GM12872 (cell line): ENCODE results near the gene GUCA2A.

Experiments used
- TF ChIP-seq, protein P1 (sequence below): IDR thresholded peaks from 3 replicates; pipeline ENCODE4 v1.5.1; 2011; ENCODE audit warnings: low read depth, mild to moderate bottlenecking, low read length, moderate library complexity; ENCODE audit not compliant: insufficient read depth

GUCA2A gene

DNA sequence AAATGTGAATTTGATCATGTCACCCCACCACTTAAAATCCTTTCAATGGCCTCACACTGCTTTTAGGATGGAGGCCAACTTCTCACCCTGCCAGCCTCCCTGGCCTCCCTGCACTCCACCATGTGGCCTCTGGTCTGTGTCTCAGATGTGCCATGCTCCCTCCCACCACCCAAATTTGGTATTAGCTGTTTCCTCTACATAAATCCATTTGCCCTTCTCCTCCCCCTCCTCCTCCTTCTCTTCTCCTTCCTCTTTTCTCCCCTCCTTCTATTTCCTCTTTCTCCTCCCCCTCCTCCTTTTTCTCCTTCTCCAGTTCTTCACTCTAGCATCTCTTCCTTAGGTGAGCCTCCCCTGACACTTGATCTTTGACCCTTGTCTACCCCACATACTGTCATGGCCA, 28.1 kb downstream of the GUCA2A start:
- TF ChIP-seq, protein P1, sequence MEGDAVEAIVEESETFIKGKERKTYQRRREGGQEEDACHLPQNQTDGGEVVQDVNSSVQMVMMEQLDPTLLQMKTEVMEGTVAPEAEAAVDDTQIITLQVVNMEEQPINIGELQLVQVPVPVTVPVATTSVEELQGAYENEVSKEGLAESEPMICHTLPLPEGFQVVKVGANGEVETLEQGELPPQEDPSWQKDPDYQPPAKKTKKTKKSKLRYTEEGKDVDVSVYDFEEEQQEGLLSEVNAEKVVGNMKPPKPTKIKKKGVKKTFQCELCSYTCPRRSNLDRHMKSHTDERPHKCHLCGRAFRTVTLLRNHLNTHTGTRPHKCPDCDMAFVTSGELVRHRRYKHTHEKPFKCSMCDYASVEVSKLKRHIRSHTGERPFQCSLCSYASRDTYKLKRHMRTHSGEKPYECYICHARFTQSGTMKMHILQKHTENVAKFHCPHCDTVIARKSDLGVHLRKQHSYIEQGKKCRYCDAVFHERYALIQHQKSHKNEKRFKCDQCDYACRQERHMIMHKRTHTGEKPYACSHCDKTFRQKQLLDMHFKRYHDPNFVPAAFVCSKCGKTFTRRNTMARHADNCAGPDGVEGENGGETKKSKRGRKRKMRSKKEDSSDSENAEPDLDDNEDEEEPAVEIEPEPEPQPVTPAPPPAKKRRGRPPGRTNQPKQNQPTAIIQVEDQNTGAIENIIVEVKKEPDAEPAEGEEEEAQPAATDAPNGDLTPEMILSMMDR, result no peak

DNA sequence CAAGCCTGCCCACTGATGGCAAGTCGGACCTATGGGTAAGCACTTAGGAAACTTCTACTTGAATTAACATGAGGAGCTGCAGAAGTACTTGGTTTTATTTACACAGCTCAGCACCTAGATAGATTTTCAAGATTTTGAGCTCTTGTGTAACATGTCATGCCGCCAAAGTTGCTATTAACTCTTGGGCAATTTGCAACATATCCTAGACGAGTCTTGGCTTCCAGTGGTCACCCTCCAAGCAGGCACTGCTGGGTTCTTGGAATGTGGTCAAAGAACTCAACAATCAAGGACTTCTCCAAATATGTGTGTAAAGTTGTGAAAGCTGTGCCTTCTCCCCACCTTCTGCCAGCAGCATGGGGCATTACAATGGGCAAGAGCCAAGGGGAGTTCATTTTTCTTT, 29.1 kb downstream of the GUCA2A start:
- TF ChIP-seq, protein P1, result no peak

DNA sequence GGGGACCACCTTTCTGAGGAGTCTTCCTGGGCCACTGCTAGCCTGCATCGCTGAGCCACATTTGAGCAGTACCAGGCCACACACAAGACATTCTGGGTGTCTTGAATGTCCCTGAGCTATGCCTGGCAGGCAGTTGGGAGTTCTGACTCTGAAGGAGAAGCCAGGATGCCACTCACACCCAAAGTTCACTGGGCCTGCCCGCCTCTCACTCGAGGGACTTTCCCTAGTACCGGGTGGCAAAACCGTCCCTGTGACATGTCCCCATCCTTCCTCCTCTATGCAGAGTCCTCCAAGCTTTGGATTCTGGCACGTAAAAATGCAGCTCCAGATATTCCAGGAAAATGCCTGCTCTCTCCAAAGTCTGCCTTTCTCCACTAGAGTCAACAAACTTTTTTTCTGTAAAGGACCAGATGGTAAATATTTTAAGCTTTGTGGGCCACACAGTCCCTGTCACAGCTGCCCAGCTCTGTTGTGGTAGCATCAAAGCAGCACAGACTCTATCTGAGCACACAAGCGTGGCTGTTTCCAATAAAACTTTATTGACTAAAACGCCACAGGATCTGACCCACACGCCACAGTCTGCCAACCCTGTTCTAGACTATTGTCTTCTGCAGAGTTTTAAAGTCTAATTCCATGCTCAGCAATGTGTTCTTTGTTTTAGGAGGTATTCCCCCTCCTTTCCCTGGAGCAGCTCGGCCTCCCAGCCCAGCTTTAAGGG, 30.6 kb downstream of the GUCA2A start:
- TF ChIP-seq, protein P1, result no peak

DNA sequence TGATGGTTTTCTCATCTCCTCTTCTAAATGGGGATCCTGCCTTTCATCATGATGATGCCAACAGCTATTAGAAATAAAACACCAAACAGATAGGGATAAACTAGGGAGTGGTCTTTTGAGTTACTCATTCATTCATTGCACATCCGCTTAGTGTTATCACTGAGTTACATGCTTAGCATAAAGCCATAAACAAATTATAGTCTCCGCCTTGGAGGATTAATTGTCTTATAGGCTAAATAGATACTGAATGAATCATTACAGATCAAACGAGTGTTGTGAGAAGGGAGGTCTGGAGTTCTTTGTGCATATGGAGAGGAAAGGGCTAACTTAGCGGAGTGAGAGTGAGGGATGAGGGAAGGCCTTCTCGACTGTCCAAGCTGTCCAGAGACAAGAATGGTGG, 31.2 kb downstream of the GUCA2A start:
- TF ChIP-seq, protein P1, result no peak

DNA sequence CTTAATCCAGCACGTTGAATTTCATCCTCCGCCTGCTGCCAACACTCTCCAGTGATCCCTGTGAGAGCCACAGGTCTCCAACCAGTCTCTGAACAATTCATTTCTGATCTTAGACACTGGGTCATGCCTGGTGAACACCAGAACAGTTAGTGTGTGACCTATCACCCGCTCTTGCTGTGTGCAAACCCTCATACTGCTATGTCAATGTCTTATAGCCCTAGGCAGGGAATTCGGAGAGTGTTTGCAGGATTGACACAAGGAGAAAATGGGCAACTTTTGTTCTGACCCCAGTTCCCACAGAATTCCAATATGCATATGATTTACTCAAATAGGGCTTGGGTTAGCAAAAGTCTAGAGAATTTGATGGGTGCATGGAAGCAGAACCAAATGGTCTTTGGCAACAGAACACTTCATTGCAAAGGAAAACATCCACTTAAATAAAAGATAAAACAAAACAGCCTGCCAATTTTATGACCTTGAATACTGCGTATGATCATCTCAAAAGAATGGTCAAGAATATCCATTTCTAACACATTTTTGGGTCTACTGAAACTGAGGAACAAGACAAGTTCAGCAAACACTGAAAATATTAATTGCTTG, 34.4 kb downstream of the GUCA2A start:
- TF ChIP-seq, protein P1, result no peak

DNA sequence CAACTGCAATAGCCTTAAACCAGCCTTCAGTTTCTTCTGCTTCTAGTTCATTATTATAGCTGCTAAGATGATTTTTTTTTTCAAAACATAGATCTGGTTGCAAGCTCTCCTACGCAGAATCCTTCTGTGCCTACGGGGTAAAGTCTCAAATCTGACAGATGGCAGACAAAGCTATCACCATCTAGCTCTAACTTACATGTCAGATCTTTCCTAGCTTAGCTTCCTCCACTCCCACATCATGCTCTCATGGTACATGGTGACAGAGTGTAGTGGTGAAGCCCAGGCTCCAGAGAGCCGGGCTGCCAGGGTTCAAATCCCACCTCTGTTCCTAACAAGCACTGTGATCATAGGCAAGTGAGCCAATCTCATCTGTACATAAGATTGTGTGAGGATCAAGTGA, 35.6 kb downstream of the GUCA2A start:
- TF ChIP-seq, protein P1, result no peak

DNA sequence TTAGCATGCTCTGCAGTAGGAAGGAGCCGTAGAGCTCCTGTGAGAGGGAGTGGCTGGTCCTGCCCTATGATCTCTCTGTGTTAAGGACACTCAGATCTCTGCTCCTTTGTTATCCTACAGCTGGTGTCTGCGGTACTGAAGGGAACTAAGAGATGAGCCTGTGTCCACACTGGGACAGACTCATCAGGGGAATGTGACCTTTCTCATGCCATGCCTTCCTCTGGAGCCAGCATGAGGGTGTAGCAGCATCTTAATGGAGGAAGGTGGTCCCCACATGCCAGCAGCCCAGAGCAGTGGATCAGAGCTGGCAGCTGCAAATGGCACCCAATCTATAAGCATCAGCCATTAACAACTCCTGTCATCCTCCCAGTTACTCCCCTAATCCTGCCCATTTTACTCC, 36.0 kb downstream of the GUCA2A start:
- TF ChIP-seq, protein P1, result no peak
